Adipocyte (in vitro differentiated cells): Measurements from ENCODE around the gene ITPRID2.
"Not testable (repeated sequence)": the region's sequence is repeated elsewhere in the genome, so short reads cannot be mapped to it uniquely, and the experiment has no call there.

Experiments
- DNase-seq: peaks from one replicate; pipeline ENCODE4 v3.0.0-alpha.2; 2015; ENCODE audit warnings: low read depth
- H3K27me3 ChIP-seq: replicated peaks from 2 replicates; pipeline ENCODE4 v1.7.0; 2013; ENCODE audit warnings: mild to moderate bottlenecking, low read length, moderate library complexity; ENCODE audit not compliant: control insufficient read depth, insufficient read depth
- H3K36me3 ChIP-seq: 2 replicates; pipeline ENCODE4 v1.7.0; 2013; ENCODE audit warnings: low read length, mild to moderate bottlenecking, moderate library complexity; ENCODE audit not compliant: control insufficient read depth, insufficient read depth, severe bottlenecking
- H3K4me1 ChIP-seq: 2 replicates; pipeline ENCODE4 v1.7.0; 2013; ENCODE audit warnings: mild to moderate bottlenecking, low read length, moderate library complexity; ENCODE audit not compliant: control insufficient read depth, insufficient read depth
- H3K4me3 ChIP-seq: 2 replicates; pipeline ENCODE4 v1.7.0; 2013; ENCODE audit warnings: mild to moderate bottlenecking, low read length, moderate library complexity
- H3K9ac ChIP-seq: 2 replicates; pipeline ENCODE4 v1.7.0; 2013; ENCODE audit warnings: mild to moderate bottlenecking, low read length, moderate library complexity
- H3K9me3 ChIP-seq: 2 replicates; pipeline ENCODE4 v1.7.0; 2013; ENCODE audit warnings: mild to moderate bottlenecking, low read length, moderate library complexity; ENCODE audit not compliant: control insufficient read depth

Gene ITPRID2

GRCh38 chr2:181949047-181949446, 57.5 kb downstream of the ITPRID2 start:
- Histone ChIP-seq H3K9me3 (no peaks in the 10 kb centered on the region), H3K4me3 (no peak overlapping the region), H3K9ac (no peak overlapping the region), H3K27me3 (no peaks in the 10 kb centered on the region), H3K36me3 (no peaks in the 10 kb centered on the region), H3K4me1 (peaks cover 10% of the 10 kb centered on the region)
- DNase-seq: peak; percentile 48

- peak; percentile 52 for DNase-seq
- H3K9ac ChIP-seq: no peak overlapping the region
- H3K27me3 ChIP-seq: no peaks in the 10 kb centered on the region
- no peak overlapping the region for H3K4me3 ChIP-seq
- peaks cover 14% of the 10 kb centered on the region for H3K4me1 ChIP-seq
- no peaks in the 10 kb centered on the region for H3K9me3 ChIP-seq
- H3K36me3 ChIP-seq: no peaks in the 10 kb centered on the region
Measured at GRCh38 chr2:181952404-181953226, 61.1 kb downstream of the ITPRID2 start.

- no peaks in the 10 kb centered on the region for H3K27me3 ChIP-seq
- peak overlapping the region; percentile 62 for H3K9ac ChIP-seq
- peak; percentile 80 for DNase-seq
- H3K4me3 ChIP-seq: peak overlapping the region; percentile 66
- no peaks in the 10 kb centered on the region for H3K36me3 ChIP-seq
- H3K9me3 ChIP-seq: no peaks in the 10 kb centered on the region
- peaks cover 13% of the 10 kb centered on the region for H3K4me1 ChIP-seq
Measured at GRCh38 chr2:181953881-181954537, 62.5 kb downstream of the ITPRID2 start.

GRCh38 chr2:181954538-181954883, 63.0 kb downstream of the ITPRID2 start:
- H3K9me3 ChIP-seq: no peaks in the 10 kb centered on the region
- no peak for DNase-seq
- H3K4me1 ChIP-seq: peaks cover 9% of the 10 kb centered on the region
- H3K27me3 ChIP-seq: no peaks in the 10 kb centered on the region
- H3K9ac ChIP-seq: peak overlapping the region; percentile 62
- H3K4me3 ChIP-seq: peak overlapping the region; percentile 66
- no peaks in the 10 kb centered on the region for H3K36me3 ChIP-seq

DNA sequence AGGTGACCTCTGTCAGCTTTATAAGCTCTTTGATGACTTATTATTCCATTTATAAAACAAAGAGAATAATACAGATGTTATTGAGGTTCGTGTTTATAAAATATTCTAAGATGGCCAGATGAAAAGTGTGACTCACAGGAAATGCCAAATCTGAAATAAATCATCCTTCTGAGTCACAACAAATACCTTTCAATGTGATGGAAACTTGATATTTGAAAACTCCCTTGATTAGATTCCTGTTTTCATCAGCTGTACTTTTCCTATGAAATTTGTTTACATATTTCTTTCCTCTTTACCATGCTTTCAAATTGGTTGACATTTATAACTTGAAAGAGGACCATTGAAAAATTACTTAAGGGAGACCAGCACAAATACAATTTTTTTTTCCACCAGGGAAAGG, 63.5 kb downstream of the ITPRID2 start:
- Histone ChIP-seq H3K4me1 (peaks cover 9% of the 10 kb centered on the region), H3K36me3 (no peaks in the 10 kb centered on the region), H3K9me3 (no peaks in the 10 kb centered on the region), H3K9ac (peak overlapping the region; percentile 7), H3K27me3 (no peaks in the 10 kb centered on the region), H3K4me3 (peak overlapping the region; percentile 66)
- DNase-seq: peak; percentile 82

DNA sequence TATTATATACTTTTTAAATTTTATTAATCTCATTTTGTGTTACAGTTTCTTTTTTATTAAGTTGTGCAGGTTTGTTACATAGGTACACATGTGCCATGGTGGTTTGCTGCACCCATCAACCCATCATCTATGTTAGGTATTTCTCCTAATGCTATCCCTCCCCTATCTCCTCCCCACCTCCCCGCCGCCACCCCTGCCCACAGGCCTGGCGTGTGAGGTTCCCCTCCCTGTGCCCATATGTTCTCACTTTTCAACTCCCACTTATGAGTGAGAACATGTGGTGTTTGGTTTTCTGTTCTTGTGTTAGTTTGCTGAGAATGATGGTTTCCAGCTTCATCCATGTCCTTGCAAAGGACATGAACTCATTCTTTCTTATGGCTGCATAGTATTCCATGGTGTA, 64.3 kb downstream of the ITPRID2 start:
- H3K36me3 ChIP-seq, H3K4me1 ChIP-seq, H3K4me3 ChIP-seq, H3K27me3 ChIP-seq, H3K9ac ChIP-seq, H3K9me3 ChIP-seq, DNase-seq: not testable (repeated sequence)

GRCh38 chr2:181957668-181958067, 66.1 kb downstream of the ITPRID2 start:
- H3K36me3 ChIP-seq: no peaks in the 10 kb centered on the region
- DNase-seq: no peak
- H3K4me3 ChIP-seq: no peak overlapping the region
- no peaks in the 10 kb centered on the region for H3K27me3 ChIP-seq
- H3K9me3 ChIP-seq: no peaks in the 10 kb centered on the region
- peaks cover 9% of the 10 kb centered on the region for H3K4me1 ChIP-seq
- no peak overlapping the region for H3K9ac ChIP-seq

DNA sequence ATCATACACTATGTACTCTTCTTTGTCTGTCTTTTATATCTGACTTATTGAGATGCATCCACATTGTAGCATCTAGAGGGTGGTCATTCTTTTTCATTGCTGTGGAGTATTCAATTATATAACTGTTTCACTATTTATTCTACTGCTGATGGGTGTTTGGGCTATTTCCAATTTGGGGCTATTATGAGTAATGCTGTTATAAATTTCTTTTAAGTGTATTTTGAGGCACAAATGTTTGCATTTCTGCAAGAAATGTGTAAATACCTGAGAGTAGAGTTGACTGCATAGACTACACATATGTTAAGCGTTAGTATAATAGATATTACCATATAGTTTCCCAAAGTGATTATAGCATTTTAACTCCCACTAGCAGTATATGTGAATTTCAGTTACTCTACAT, 67.2 kb downstream of the ITPRID2 start:
- Histone ChIP-seq H3K36me3 (no peaks in the 10 kb centered on the region), H3K4me1 (peaks cover 9% of the 10 kb centered on the region), H3K4me3 (no peak overlapping the region), H3K27me3 (no peaks in the 10 kb centered on the region), H3K9ac (no peak overlapping the region), H3K9me3 (no peaks in the 10 kb centered on the region)
- no peak for DNase-seq

DNA sequence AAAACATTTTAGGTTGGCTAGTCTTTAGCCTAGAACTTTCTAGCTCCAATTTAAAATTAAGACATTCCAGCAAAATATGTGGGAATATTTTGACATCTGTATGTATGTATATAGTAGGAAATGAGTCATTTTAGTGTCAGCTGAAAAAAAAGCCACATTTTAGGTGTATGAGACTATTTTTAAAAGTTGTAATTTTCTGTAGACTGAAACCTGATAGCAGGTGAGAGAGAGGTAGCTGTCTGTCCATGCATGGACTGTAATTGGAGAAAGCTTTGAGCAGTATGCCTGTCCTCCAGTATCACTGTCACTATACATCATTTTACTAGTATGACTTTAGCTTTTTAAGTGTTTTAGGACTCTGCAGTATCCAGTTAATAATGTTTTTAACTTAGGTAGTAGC, 68.0 kb downstream of the ITPRID2 start:
- no peak for DNase-seq
- Histone ChIP-seq H3K9me3 (no peaks in the 10 kb centered on the region), H3K4me1 (peaks cover 7% of the 10 kb centered on the region), H3K27me3 (no peaks in the 10 kb centered on the region), H3K9ac (no peak overlapping the region), H3K4me3 (no peak overlapping the region), H3K36me3 (no peaks in the 10 kb centered on the region)

GRCh38 chr2:181961167-181961566, 69.6 kb downstream of the ITPRID2 start:
- not testable (repeated sequence) for H3K4me1 ChIP-seq, DNase-seq, H3K9me3 ChIP-seq, H3K27me3 ChIP-seq, H3K36me3 ChIP-seq, H3K4me3 ChIP-seq, H3K9ac ChIP-seq

DNA sequence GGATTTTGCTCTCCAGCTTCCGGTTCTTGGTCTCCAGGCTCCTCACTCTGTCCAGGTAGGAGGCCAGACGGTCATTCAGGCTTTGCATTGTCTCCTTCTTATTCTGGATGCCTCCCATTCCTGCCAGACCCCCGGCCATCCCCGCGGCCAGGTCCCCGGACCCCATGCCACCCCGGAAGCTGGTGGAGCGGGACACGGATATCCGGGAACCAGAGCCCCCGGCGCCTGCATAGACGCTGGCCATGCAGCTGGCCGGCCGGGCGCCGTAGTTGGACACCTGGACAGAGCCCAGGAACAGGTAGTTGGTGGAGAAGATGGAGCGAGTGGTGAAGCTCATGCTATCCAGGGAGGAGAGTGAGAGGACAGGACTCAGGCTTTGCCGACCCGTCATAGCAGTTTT, 70.6 kb downstream of the ITPRID2 start:
- DNase-seq: no peak
- peaks cover 8% of the 10 kb centered on the region for H3K9me3 ChIP-seq
- no peaks in the 10 kb centered on the region for H3K27me3 ChIP-seq
- no peak overlapping the region for H3K9ac ChIP-seq
- H3K36me3 ChIP-seq: no peaks in the 10 kb centered on the region
- peaks cover 2% of the 10 kb centered on the region for H3K4me1 ChIP-seq
- no peak overlapping the region for H3K4me3 ChIP-seq
